B cell (primary cell): Measurements from ENCODE around the gene ANKRD44.

Experiments
- CTCF ChIP-seq: fragments of 200-600 bp; IDR thresholded peaks from one replicate; pipeline ENCODE4 v1.8.0; 2022; ENCODE audit warnings: antibody characterized with exemption, mild to moderate bottlenecking
- EZH2 ChIP-seq: IDR thresholded peaks from 2 replicates; pipeline ENCODE4 v1.6.1; 2012; ENCODE audit warnings: borderline replicate concordance, low read depth, mild to moderate bottlenecking, moderate library complexity, low read length; ENCODE audit not compliant: insufficient read depth, poor library complexity, severe bottlenecking

GRCh38 chr2:196955036-196955435 is 355.5 kb downstream of the ANKRD44 start:
- no peak for TF ChIP-seq CTCF
- TF ChIP-seq EZH2, result no peak
